GM18517 (cell line): ENCODE data around the gene EBF4.
A peak's percentile ranks its signal among the peaks of the same experiment; 100 is the strongest.

ENCODE experiments used
- ATAC-seq: cut with Tn5 transposase; IDR thresholded peaks from one replicate; pipeline ENCODE4 v1.9.1; 2021; ENCODE audit warnings: mild to moderate bottlenecking, moderate library complexity; ENCODE audit not compliant: unreplicated experiment

The EBF4 gene

DNA sequence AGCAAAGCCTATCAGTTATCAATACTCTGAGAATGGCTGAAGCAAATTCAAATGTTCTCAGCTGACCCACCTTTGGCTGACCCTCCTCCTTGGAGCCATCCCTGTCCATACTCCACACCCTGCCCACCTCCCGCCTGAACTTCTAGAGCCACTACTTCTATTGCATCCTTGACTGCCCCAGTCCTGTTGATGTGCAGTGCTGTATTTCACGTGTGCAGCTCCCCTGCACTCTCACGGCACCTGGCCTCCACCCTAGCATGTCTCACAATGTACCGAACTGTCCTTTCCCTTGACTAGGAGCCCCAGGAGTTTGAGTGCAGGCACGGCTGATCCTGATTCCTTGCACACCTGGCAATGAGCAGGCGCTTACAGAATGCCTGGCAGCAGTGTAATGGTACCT is 100.9 kb downstream of the EBF4 start:
- no peak for ATAC-seq

DNA sequence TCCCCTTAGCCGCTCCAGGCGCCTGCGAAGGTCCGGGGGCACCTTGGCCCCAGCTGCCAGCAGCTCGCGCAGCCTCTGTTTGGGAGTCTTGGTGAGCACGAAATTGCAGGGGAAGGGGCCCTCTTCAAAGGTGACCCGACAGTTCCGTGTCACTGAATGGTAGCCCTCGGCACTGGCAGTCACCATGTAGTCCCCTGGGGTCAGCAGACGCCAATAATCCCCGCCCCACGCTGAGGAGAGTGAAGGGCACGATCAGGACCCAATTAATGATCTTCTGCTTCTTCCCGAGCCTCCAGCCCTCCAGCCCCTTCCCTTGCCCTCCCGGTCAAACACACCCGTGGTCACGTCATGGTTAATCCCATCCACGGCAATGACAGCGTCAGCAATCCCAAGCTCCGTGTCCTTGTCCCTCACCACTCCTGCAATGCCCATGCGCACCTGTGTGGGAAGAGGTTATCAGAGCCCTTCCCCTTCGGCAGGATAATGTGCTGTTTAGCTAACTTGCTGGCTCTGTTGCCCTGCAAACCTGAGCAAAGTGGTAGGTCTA is 101.7 kb downstream of the EBF4 start:
- ATAC-seq, result no peak

DNA sequence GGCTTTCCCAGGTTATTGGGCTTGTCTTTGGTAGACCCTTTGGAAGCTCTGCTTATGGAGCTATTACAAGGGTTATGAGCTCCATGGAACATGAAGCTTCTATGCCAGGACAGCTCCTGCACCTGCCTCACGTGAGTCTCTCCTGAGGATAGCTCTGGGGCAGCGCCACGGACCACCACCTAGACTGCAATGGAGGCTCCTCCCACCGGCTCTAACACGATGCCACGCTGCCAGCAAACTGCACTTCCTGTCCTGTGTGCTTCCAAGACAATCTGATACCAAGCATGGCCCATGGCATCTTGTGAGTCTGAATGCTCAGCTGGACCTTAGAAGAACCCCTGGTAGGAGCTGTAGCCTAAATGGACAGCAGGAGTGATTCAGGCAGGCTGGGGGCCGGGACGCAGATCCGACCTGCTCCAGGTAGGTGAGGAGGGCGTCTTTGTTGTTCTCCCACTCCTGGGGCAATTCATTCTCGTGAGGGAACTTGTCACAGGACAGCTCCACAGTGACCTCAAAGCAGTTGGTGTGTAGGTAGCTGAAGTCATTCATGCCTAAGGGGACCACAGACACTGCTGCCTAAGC is 102.4 kb downstream of the EBF4 start:
- ATAC-seq, result no peak

DNA sequence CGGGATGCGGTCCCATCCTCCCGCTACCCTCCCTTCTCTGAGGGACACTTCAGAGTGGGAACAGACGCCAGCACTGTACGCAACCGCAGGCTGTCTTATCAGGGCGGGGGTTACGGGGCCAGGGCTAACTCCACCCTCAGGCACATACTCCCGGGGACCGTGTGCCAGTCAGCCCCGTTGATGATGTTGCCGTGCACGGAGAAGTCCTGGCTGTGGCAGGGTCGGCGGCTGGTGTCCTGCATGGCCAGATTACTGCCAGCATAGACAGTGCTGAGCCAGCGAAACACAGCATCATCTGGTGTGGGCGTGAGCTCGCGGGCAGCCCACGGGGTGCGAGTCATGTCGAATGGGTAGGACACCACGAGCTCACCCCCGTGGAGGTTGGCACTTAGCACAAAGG is 102.9 kb downstream of the EBF4 start:
- ATAC-seq, result no peak

DNA sequence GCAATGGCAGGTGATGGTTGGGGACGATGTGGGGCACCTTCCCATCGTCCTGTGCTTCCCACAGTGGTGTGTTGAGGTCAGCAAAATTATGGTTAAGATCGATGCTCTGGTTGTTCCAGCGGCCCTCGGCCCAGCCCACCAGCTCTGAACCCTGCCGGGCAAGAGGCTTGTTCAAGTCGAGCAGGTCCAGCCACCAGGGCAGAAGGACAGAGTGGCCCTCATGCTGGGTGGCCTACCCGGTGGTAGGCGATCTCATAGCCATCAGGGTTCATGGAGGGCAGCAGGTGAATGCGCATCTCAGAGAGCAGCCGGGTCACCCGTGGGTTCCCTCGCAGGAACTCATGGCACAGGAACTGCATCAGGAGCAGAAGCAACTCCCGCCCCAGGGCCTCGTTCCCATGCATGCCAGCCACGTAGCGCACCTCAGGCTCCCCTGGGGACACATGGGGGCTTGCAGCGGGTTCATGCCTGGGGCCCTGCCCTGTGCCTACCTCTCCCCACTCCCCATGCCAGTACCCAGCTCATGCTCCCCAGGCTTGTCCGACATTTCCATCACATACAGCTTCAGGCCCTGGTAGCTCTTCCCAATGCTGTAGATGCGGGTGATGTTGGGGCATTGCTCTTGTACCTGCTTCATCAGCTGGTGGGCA is 103.6 kb downstream of the EBF4 start:
- no peak for ATAC-seq

GRCh38 chr20:2797136-2797983 is 104.8 kb downstream of the EBF4 start:
- ATAC-seq, result no peak

DNA sequence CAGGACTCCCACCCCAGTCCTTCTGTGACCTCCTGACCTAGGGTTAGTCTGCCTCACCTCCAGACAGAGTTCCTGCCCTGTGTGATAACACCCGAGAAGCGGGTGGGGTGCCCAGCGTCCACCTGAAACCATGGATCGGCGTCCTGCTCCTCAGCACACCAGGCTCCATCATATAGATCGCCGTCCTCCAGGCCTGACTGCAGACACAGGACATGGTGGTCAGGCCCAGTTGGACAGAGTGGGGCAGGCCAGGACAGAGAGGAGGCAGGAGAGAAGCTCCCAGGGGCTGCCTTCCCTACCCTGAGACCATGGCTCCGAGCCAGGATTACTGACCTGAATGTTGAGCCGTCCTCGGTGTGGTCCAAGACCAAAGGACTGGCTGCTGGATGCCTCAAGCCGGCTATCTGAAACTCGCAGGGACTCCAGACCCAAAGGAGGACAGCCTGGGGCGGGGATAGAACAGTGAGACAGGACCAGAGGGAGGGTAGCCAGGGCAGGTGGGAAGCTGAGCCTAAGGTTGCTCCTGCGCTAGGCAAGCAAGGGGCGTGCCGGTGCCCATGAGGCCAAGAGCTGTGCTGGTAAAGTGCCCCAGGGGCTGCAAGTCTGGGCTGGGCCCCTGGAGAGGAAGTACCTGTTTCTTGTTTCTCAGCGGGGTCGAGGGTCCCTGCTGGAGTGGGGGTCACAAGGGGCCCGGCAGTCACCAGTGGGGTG is 105.7 kb downstream of the EBF4 start:
- ATAC-seq, result no peak

GRCh38 chr20:2798814-2799213 is 106.2 kb downstream of the EBF4 start:
- no peak for ATAC-seq

DNA sequence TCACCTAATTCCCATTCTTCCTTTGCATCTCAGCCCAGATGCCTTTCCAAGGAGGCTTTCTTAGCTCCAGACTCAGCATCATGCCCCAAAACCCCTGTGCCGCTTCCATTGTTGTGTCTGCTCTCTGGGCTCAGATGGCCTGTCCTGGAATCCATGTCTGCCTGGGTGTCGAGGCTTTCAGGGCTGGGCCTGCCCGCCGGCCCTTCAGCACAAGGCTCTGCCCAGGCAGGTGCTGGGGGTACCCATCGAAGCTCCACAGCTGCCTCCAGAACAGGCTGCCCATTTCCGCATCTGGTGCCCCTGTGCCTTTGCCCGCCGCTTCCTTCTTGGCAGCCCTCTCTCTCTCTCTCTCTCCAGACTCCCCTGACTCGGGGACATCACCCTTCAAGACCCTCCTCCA is 106.7 kb downstream of the EBF4 start:
- ATAC-seq, result no peak

DNA sequence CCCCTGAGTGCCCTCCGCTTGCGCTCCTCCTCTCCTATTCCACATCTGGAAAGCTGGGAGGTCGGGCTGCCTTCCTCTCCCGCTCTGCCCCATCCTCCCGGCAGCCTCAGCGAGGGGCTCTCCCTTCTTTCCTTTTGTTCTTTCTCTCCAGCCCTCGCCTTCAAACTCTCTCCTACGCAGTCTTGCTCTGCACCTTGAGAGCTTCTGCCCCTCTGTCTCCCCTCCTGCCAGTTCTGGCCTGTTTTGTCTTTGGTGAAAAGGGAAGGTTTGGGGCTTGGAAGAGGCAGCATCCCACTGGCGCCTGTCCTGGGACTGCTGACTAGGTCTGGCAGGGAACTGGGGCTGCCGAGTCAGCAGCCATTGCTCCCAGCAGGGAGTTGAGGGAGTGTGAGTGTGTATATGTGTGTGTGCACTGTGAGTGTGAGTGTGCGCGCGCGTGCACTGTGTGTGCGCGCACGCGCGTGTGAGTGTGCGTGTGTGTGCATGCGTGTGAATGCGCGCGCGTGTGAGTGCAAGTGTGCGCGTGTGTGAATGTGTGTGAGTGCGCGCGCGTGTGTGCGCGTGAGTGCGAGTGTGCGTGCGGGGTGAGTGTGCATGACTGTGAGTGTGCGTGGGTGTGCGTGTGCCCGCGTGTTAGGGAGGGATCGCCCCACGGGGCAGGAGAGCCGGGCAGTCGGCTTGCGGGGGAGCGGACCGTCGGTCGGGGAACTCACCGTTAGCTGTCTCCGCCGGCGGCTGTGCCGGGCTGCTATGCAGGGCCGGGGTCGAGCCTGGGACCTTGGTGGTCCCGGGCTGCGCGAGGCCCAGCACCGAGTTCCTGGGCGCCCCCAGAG is 107.3 kb downstream of the EBF4 start:
- ATAC-seq, result no peak

- peak; percentile 74 for ATAC-seq
Measured at GRCh38 chr20:2800521-2801285, 108.1 kb downstream of the EBF4 start, which contains the start of gene CPXM1. Gene CPXM1, minus strand, starts transcription at chr20:2800627. Its CDS starts 55 bp downstream, at chr20:2800572.

- no peak for ATAC-seq
Measured at GRCh38 chr20:2801286-2801728, 108.7 kb downstream of the EBF4 start.

DNA sequence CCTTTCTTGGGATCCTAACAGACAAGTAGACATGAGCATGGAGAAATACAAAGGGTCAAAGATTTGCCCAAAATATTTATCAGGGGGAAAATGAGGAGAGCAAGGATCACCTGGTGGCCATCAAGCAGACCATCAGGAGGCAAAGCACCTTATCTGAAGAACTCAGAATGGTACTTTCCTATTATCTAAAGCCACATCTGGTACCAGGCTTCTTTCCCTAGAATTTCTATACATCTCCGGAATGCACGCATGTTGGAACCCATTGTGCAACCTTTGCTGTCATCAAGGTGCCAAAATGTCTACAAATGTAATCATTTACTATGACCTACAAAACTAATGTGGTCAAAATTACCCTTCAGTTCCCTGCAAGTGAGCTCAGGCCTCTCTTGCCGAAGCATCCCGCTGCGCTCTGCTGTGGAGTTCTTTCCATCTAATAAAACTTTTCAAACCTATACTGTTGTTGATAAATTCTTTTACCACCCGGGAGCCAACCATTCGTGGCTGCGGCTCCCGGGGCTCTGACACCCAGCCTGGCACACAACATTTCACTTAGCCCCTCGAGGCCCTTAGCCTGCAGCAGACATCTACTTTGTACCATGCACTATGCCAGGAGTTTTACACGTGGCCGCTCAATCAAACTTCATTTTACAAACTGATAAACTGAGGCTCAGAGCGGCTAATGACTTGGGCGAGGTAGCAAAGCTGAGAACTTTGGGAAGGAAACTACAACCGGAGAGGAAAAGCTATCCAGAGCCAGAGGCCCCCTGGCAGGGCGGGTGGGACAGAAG is 111.7 kb downstream of the EBF4 start:
- no peak for ATAC-seq

DNA sequence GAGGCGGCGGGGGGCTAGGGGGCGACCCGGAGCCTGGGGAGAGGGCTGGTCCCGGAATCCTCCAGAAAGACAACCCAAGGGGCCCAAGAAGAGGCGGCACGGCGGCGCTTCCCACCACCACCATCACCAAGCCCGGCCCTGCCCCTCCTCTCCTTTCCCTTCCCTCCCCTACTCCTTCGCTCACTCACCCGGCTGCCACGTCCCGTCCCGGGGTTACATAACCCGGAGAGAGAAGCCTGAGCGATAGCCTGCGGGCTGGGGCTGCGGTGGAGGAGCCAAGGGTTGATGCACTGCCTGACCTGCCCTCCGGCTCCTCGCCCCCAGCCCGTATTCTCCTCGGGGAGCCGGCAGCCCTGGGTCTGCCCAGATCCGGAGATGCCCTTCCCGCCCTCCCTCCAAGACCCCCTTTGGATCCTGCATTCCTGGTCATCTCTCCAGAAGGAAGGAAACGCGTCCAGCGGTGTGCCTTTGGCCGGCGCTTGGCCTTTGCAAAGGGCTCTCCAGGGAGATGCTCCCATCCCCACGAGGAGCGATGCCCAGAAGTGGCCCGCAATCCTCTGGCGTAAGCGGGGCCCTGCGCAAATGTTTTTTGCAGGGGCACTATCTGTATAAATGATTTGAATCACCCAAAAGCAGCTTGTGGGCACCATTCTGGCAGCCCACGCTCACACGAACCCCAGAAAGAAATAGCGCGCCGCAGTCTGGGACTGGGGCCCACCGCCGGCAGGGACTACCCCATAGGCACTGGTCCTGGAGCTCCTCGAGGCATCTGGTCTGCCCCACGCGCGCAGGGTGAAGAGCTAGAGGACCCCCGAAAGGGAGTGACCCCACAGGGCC is 112.5 kb downstream of the EBF4 start:
- no peak for ATAC-seq

DNA sequence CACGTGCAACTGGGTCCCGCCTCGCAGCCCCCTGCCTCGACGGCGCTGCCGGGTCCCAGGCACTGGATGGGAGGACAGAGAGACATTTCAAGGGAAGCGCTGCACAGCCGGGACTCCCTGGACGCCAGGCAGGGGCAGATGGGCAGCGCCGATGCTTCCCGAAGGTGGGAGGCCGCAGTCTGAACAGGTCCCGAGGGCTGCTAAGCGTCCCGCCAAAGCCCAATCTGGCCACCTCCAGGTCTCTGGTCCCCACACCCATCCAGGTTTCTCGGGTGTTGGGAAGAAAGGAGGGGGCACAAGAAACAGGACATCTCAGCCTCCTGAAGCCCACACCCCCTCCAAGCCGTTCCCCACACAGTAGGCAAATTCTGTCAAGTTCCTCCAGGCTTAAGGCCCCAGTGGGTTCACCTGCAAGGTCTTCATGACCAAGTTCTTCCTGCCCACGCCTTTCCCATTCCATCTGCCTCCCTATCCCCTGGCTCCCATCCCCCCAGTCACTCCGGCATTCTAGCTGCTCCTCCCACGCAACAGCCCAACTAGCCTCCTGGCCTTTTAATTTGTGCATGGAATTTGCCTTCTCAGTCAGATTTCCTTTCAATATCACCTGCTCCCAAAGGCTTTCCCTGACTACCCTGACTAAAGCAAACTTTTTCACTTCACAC is 113.2 kb downstream of the EBF4 start:
- no peak for ATAC-seq

GRCh38 chr20:2806351-2806701 is 113.7 kb downstream of the EBF4 start:
- no peak for ATAC-seq

DNA sequence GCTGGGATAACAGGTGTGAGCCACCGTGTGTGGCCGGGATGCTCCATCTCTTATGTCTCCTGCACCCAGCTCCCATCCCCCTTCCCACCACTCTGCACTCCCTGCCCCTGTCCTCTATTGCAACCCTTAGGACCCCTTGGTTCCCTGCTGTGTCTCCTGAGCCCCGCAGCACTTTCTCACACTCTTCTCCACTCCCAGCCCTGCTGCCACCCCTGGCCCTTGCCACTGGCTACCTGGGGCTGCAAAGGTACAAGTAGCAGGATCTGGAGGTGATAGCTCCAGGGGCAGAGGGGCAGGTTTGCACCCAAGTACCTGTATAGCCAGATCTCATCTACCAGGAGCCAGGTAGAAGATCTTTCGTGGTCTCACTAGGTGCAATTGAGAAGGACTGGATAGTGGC is 114.4 kb downstream of the EBF4 start:
- no peak for ATAC-seq
